NCI-H146 treated with DMSO at 0.1 percent for 48 hours (cell line): ENCODE data around the gene MAP2K6.

Source experiments
- DNase-seq: peaks from one replicate; lab custom pipeline; 2025; ENCODE audit not compliant: unreplicated experiment; lab: John Stamatoyannopoulos, UW

MAP2K6 gene

GRCh38 chr17:69486779-69487637 is 72.5 kb downstream of the MAP2K6 start:
- DNase-seq, result no peak

GRCh38 chr17:69489313-69489712 is 74.8 kb downstream of the MAP2K6 start:
- no peak for DNase-seq

GRCh38 chr17:69492410-69493071 is 78.0 kb downstream of the MAP2K6 start:
- DNase-seq, result no peak

- DNase-seq, result no peak
These were observed 81.3 kb downstream of the MAP2K6 start for GRCh38 chr17:69495787-69496186.

GRCh38 chr17:69497161-69497560 is 82.7 kb downstream of the MAP2K6 start:
- no peak for DNase-seq

- DNase-seq, result no peak
These were observed 84.8 kb downstream of the MAP2K6 start for GRCh38 chr17:69499318-69499717.

GRCh38 chr17:69500911-69501429 is 86.5 kb downstream of the MAP2K6 start:
- DNase-seq, result no peak

GRCh38 chr17:69501591-69502468 is 87.3 kb downstream of the MAP2K6 start:
- DNase-seq, result no peak

- no peak for DNase-seq
These were observed 89.2 kb downstream of the MAP2K6 start for GRCh38 chr17:69503711-69504110.

- DNase-seq, result no peak
These were observed 91.2 kb downstream of the MAP2K6 start for GRCh38 chr17:69505740-69506139.

GRCh38 chr17:69506489-69506888 is 92.0 kb downstream of the MAP2K6 start:
- no peak for DNase-seq

- no peak for DNase-seq
These were observed 94.3 kb downstream of the MAP2K6 start for GRCh38 chr17:69508814-69509213.

- DNase-seq, result no peak
These were observed 96.8 kb downstream of the MAP2K6 start for GRCh38 chr17:69511250-69511649.

GRCh38 chr17:69512946-69513345 is 98.4 kb downstream of the MAP2K6 start:
- DNase-seq, result no peak

GRCh38 chr17:69516225-69516624 is 101.7 kb downstream of the MAP2K6 start:
- no peak for DNase-seq

- DNase-seq, result no peak
These were observed 102.4 kb downstream of the MAP2K6 start for GRCh38 chr17:69516911-69517310.

- DNase-seq, result no peak
These were observed 104.5 kb downstream of the MAP2K6 start for GRCh38 chr17:69518951-69519350.

GRCh38 chr17:69523244-69523861 is 108.9 kb downstream of the MAP2K6 start:
- no peak for DNase-seq

- DNase-seq, result no peak
These were observed 110.4 kb downstream of the MAP2K6 start for GRCh38 chr17:69524854-69525253.

- no peak for DNase-seq
These were observed 111.7 kb downstream of the MAP2K6 start for GRCh38 chr17:69525920-69526841.
